HG02571 (cell line): Measurements from ENCODE around the gene PCDH9.

Experiments used
- ATAC-seq: cut with Tn5 transposase; IDR thresholded peaks from one replicate; pipeline ENCODE4 v1.9.1; 2021; ENCODE audit warnings: mild to moderate bottlenecking, moderate library complexity; ENCODE audit not compliant: unreplicated experiment

Gene PCDH9

GRCh38 chr13:66367356-66367755, 862.8 kb downstream of the PCDH9 start:
- ATAC-seq, result no peak

- ATAC-seq, result no peak
Measured at GRCh38 chr13:66365101-66365500, 865.0 kb downstream of the PCDH9 start.

- ATAC-seq, result no peak
Measured at GRCh38 chr13:66364346-66364745, 865.8 kb downstream of the PCDH9 start.

GRCh38 chr13:66362485-66362884, 867.7 kb downstream of the PCDH9 start:
- no peak for ATAC-seq

- no peak for ATAC-seq
Measured at GRCh38 chr13:66359910-66360552, 870.1 kb downstream of the PCDH9 start.

- ATAC-seq, result no peak
Measured at GRCh38 chr13:66359393-66359792, 870.7 kb downstream of the PCDH9 start.

GRCh38 chr13:66358564-66358963, 871.6 kb downstream of the PCDH9 start:
- ATAC-seq, result no peak

GRCh38 chr13:66357463-66357862, 872.7 kb downstream of the PCDH9 start:
- ATAC-seq, result no peak

GRCh38 chr13:66354879-66355751, 875.0 kb downstream of the PCDH9 start:
- no peak for ATAC-seq

- no peak for ATAC-seq
Measured at GRCh38 chr13:66353664-66354063, 876.5 kb downstream of the PCDH9 start.

GRCh38 chr13:66349966-66350365, 880.2 kb downstream of the PCDH9 start:
- ATAC-seq, result no peak

- ATAC-seq, result no peak
Measured at GRCh38 chr13:66348745-66349690, 881.1 kb downstream of the PCDH9 start.

- no peak for ATAC-seq
Measured at GRCh38 chr13:66347486-66348117, 882.5 kb downstream of the PCDH9 start.

- ATAC-seq, result no peak
Measured at GRCh38 chr13:66345971-66346370, 884.2 kb downstream of the PCDH9 start.

- ATAC-seq, result no peak
Measured at GRCh38 chr13:66345518-66345810, 884.7 kb downstream of the PCDH9 start.

- no peak for ATAC-seq
Measured at GRCh38 chr13:66344805-66345517, 885.2 kb downstream of the PCDH9 start.

GRCh38 chr13:66343224-66343828, 886.8 kb downstream of the PCDH9 start:
- ATAC-seq, result no peak

- no peak for ATAC-seq
Measured at GRCh38 chr13:66341635-66342377, 888.3 kb downstream of the PCDH9 start.

GRCh38 chr13:66339214-66339613, 890.9 kb downstream of the PCDH9 start:
- no peak for ATAC-seq
